ENCODE data around the gene STXBP1. TPM values are rescaled to one million over a fixed set of nuclear protein-coding genes. Genes with fewer than 3 reads are reported as not detected.

The STXBP1 gene
- total and polyA plus RNA-seq, 9 of the 15 experiments (the other 6 are each of a cell fraction or from before 2014, with no cell fraction given) = 4.6 to 35.1 (median 9.7) TPM

Other genes with a start within 250 kb of the STXBP1 start
Only the 7 nearest of the 12 such genes appear.
- gene RPL12, start 160.9 kb upstream of the STXBP1 start, total RNA-seq (2014; rRNA removed) = 1,796 and 1,973 TPM in 2 replicates
- gene RPL12, start 160.9 kb upstream of the STXBP1 start, total RNA-seq (2014; rRNA removed; fragmentation: Illumina TruSeq; extraction: Trizol) = 2,499 and 2,531 TPM in 2 replicates
- 3,220 and 3,261 TPM in 2 replicates for gene RPL12, start 160.9 kb upstream of the STXBP1 start, total RNA-seq (2015; rRNA removed; fragmentation: Illumina TruSeq; extraction: Trizol)
- gene RPL12, start 160.9 kb upstream of the STXBP1 start, total RNA-seq (2021) = 1,614 and 1,743 TPM in 2 replicates
- gene RPL12, start 160.9 kb upstream of the STXBP1 start, polyA plus RNA-seq (2011; rRNA removed) = 2,587 and 3,088 TPM in 2 replicates
- gene RPL12, start 160.9 kb upstream of the STXBP1 start, polyA plus RNA-seq (2014; fragmentation: Illumina TruSeq; extraction: Trizol) = 4,080 and 4,558 TPM in 2 replicates
- 1,000 to 10,000 TPM; 2,219 to 2,376 TPM for gene RPL12, start 160.9 kb upstream of the STXBP1 start, polyA plus RNA-seq (2014; fragmentation: Nextera tagmentation; extraction: Ambion mirVana)
- gene RPL12, start 160.9 kb upstream of the STXBP1 start, polyA plus RNA-seq (2014; rRNA removed) = 2,953 and 3,005 TPM in 2 replicates
- gene LRSAM1, start 160.8 kb upstream of the STXBP1 start, total RNA-seq (2014; rRNA removed) = 9.0 and 9.9 TPM in 2 replicates
- 3.2 and 4.1 TPM in 2 replicates for gene LRSAM1, start 160.8 kb upstream of the STXBP1 start, total RNA-seq (2014; rRNA removed; fragmentation: Illumina TruSeq; extraction: Trizol)
- gene LRSAM1, start 160.8 kb upstream of the STXBP1 start, total RNA-seq (2015; rRNA removed; fragmentation: Illumina TruSeq; extraction: Trizol) = 4.6 and 5.5 TPM in 2 replicates
- gene LRSAM1, start 160.8 kb upstream of the STXBP1 start, total RNA-seq (2021) = 16.2 and 16.9 TPM in 2 replicates
- gene LRSAM1, start 160.8 kb upstream of the STXBP1 start, polyA plus RNA-seq (2011; rRNA removed) = 4.7 and 6.1 TPM in 2 replicates
- 6.2 and 7.4 TPM in 2 replicates for gene LRSAM1, start 160.8 kb upstream of the STXBP1 start, polyA plus RNA-seq (2014; fragmentation: Illumina TruSeq; extraction: Trizol)
- gene LRSAM1, start 160.8 kb upstream of the STXBP1 start, polyA plus RNA-seq (2014; fragmentation: Nextera tagmentation; extraction: Ambion mirVana) = under 1 TPM; 0.07 to 0.32 TPM
- gene LRSAM1, start 160.8 kb upstream of the STXBP1 start, polyA plus RNA-seq (2014; rRNA removed) = 8.5 and 11.3 TPM in 2 replicates
- not detected in 2 replicates for gene CFAP157, start 94.7 kb downstream of the STXBP1 start, total RNA-seq (2014; rRNA removed)
- gene CFAP157, start 94.7 kb downstream of the STXBP1 start, total RNA-seq (2014; rRNA removed; fragmentation: Illumina TruSeq; extraction: Trizol) = not detected in 2 replicates
- not detected in 2 replicates for gene CFAP157, start 94.7 kb downstream of the STXBP1 start, total RNA-seq (2015; rRNA removed; fragmentation: Illumina TruSeq; extraction: Trizol)
- gene CFAP157, start 94.7 kb downstream of the STXBP1 start, total RNA-seq (2021) = not detected in 2 replicates
- gene CFAP157, start 94.7 kb downstream of the STXBP1 start, polyA plus RNA-seq (2011; rRNA removed) = not detected in 2 replicates
- not detected in 2 replicates for gene CFAP157, start 94.7 kb downstream of the STXBP1 start, polyA plus RNA-seq (2014; fragmentation: Illumina TruSeq; extraction: Trizol)
- gene CFAP157, start 94.7 kb downstream of the STXBP1 start, polyA plus RNA-seq (2014; fragmentation: Nextera tagmentation; extraction: Ambion mirVana) = under 1 TPM in 1 of 2 experiments, not detected in 1; 0.03 TPM
- not detected in 2 replicates for gene CFAP157, start 94.7 kb downstream of the STXBP1 start, polyA plus RNA-seq (2014; rRNA removed)
- 43.1 and 54.3 TPM in 2 replicates for gene PTRH1, start 103.4 kb downstream of the STXBP1 start, total RNA-seq (2014; rRNA removed)
- 1.1 and 1.8 TPM in 2 replicates for gene PTRH1, start 103.4 kb downstream of the STXBP1 start, total RNA-seq (2014; rRNA removed; fragmentation: Illumina TruSeq; extraction: Trizol)
- 7.4 and 8.0 TPM in 2 replicates for gene PTRH1, start 103.4 kb downstream of the STXBP1 start, total RNA-seq (2015; rRNA removed; fragmentation: Illumina TruSeq; extraction: Trizol)
- 21.1 and 21.6 TPM in 2 replicates for gene PTRH1, start 103.4 kb downstream of the STXBP1 start, total RNA-seq (2021)
- gene PTRH1, start 103.4 kb downstream of the STXBP1 start, polyA plus RNA-seq (2011; rRNA removed) = 5.7 and 8.1 TPM in 2 replicates
- 3.1 and 6.7 TPM in 2 replicates for gene PTRH1, start 103.4 kb downstream of the STXBP1 start, polyA plus RNA-seq (2014; fragmentation: Illumina TruSeq; extraction: Trizol)
- gene PTRH1, start 103.4 kb downstream of the STXBP1 start, polyA plus RNA-seq (2014; fragmentation: Nextera tagmentation; extraction: Ambion mirVana) = 1 to 10 TPM in 1 of 2 experiments, under 1 TPM in 1; 0.63 to 1.0 TPM
- gene PTRH1, start 103.4 kb downstream of the STXBP1 start, polyA plus RNA-seq (2014; rRNA removed) = 28.2 and 44.3 TPM in 2 replicates
- not detected in 2 replicates for gene TTC16, start 103.8 kb downstream of the STXBP1 start, total RNA-seq (2014; rRNA removed)
- not detected in 2 replicates for gene TTC16, start 103.8 kb downstream of the STXBP1 start, total RNA-seq (2014; rRNA removed; fragmentation: Illumina TruSeq; extraction: Trizol)
- gene TTC16, start 103.8 kb downstream of the STXBP1 start, total RNA-seq (2015; rRNA removed; fragmentation: Illumina TruSeq; extraction: Trizol) = not detected in 2 replicates
- gene TTC16, start 103.8 kb downstream of the STXBP1 start, total RNA-seq (2021) = not detected in 2 replicates
- gene TTC16, start 103.8 kb downstream of the STXBP1 start, polyA plus RNA-seq (2011; rRNA removed) = not detected in 2 replicates
- gene TTC16, start 103.8 kb downstream of the STXBP1 start, polyA plus RNA-seq (2014; fragmentation: Illumina TruSeq; extraction: Trizol) = not detected in 2 replicates
- gene TTC16, start 103.8 kb downstream of the STXBP1 start, polyA plus RNA-seq (2014; fragmentation: Nextera tagmentation; extraction: Ambion mirVana) = not detected
- gene TTC16, start 103.8 kb downstream of the STXBP1 start, polyA plus RNA-seq (2014; rRNA removed) = 0.11 TPM in 1 of 2 replicates, not detected in the other
- gene TOR2A, start 123.0 kb downstream of the STXBP1 start, total RNA-seq (2014; rRNA removed) = 21.3 and 23.5 TPM in 2 replicates
- 3.0 and 3.7 TPM in 2 replicates for gene TOR2A, start 123.0 kb downstream of the STXBP1 start, total RNA-seq (2014; rRNA removed; fragmentation: Illumina TruSeq; extraction: Trizol)
- gene TOR2A, start 123.0 kb downstream of the STXBP1 start, total RNA-seq (2015; rRNA removed; fragmentation: Illumina TruSeq; extraction: Trizol) = 11.1 and 12.0 TPM in 2 replicates
- 25.9 and 28.3 TPM in 2 replicates for gene TOR2A, start 123.0 kb downstream of the STXBP1 start, total RNA-seq (2021)
- 8.4 and 15.0 TPM in 2 replicates for gene TOR2A, start 123.0 kb downstream of the STXBP1 start, polyA plus RNA-seq (2011; rRNA removed)
- gene TOR2A, start 123.0 kb downstream of the STXBP1 start, polyA plus RNA-seq (2014; fragmentation: Illumina TruSeq; extraction: Trizol) = 15.7 and 22.6 TPM in 2 replicates
- gene TOR2A, start 123.0 kb downstream of the STXBP1 start, polyA plus RNA-seq (2014; fragmentation: Nextera tagmentation; extraction: Ambion mirVana) = 1 to 10 TPM in 1 of 2 experiments, under 1 TPM in 1; 0.80 to 1.1 TPM
- 22.5 and 27.2 TPM in 2 replicates for gene TOR2A, start 123.0 kb downstream of the STXBP1 start, polyA plus RNA-seq (2014; rRNA removed)
- gene SH2D3C, start 166.4 kb downstream of the STXBP1 start, total RNA-seq (2014; rRNA removed) = 0.29 and 1.2 TPM in 2 replicates
- 0.11 and 0.19 TPM in 2 replicates for gene SH2D3C, start 166.4 kb downstream of the STXBP1 start, total RNA-seq (2014; rRNA removed; fragmentation: Illumina TruSeq; extraction: Trizol)
- 0.29 and 0.34 TPM in 2 replicates for gene SH2D3C, start 166.4 kb downstream of the STXBP1 start, total RNA-seq (2015; rRNA removed; fragmentation: Illumina TruSeq; extraction: Trizol)
- gene SH2D3C, start 166.4 kb downstream of the STXBP1 start, total RNA-seq (2021) = 0.83 and 0.89 TPM in 2 replicates
- 0.22 and 1.3 TPM in 2 replicates for gene SH2D3C, start 166.4 kb downstream of the STXBP1 start, polyA plus RNA-seq (2011; rRNA removed)
- gene SH2D3C, start 166.4 kb downstream of the STXBP1 start, polyA plus RNA-seq (2014; fragmentation: Illumina TruSeq; extraction: Trizol) = 0.19 and 0.29 TPM in 2 replicates
- under 1 TPM in 1 of 2 experiments, not detected in 1; 0.03 TPM for gene SH2D3C, start 166.4 kb downstream of the STXBP1 start, polyA plus RNA-seq (2014; fragmentation: Nextera tagmentation; extraction: Ambion mirVana)
- gene SH2D3C, start 166.4 kb downstream of the STXBP1 start, polyA plus RNA-seq (2014; rRNA removed) = 0.21 and 0.38 TPM in 2 replicates

All from K562 (cell line).